Activated CD4-positive, alpha-beta memory T cell treated with anti-CD3 and anti-CD28 coated beads, Interleukin-2, amount 10 ng/mL, durations not matched to agents 7 days and 5 days (primary cell): ENCODE results near the gene ACTL8. TPM values are rescaled to one million over a fixed set of nuclear protein-coding genes. Genes with fewer than 3 reads are reported as not detected.

Source experiments
- CTCF ChIA-PET: fragments of 350-600 bp; sonication (Branson Sonifier 250); formaldehyde crosslinking; loops from one replicate; lab custom pipeline; 2021; ENCODE audit warnings: antibody characterized with exemption, inconsistent platforms; lab: Charles Lee
- POLR2A ChIA-PET: fragments of 350-600 bp; sonication (Branson Sonifier 250); formaldehyde crosslinking; loops from one replicate; lab custom pipeline; 2021; ENCODE audit warnings: antibody characterized with exemption; lab: Charles Lee
- DNase-seq: peaks from one replicate; pipeline ENCODE4 v3.0.0-alpha.2; 2020
- H3K27ac Mint-ChIP-seq: one replicate; pipeline ENCODE4 v1.8.0; 2021; ENCODE audit warnings: mild to moderate bottlenecking, mixed read lengths
- H3K27me3 Mint-ChIP-seq: one replicate; pipeline ENCODE4 v1.8.0; 2021; ENCODE audit warnings: mixed read lengths
- H3K36me3 Mint-ChIP-seq: one replicate; pipeline ENCODE4 v1.8.0; 2021; ENCODE audit warnings: low read depth, mixed read lengths
- H3K4me1 Mint-ChIP-seq: one replicate; pipeline ENCODE4 v1.8.0; 2021; ENCODE audit warnings: mixed read lengths
- H3K4me3 Mint-ChIP-seq: one replicate; pipeline ENCODE4 v1.8.0; 2021; ENCODE audit warnings: mild to moderate bottlenecking, mixed read lengths
- H3K9me3 Mint-ChIP-seq: one replicate; pipeline ENCODE4 v1.8.0; 2021; ENCODE audit warnings: mixed read lengths
- total RNA-seq, 2 experiments: library from RNA; stranded (reverse); gene quantifications; one replicate each; pipeline ENCODE4 v1.2.3, GENCODE V29; 2021

Gene ACTL8
- total RNA-seq, 2 experiments from 2014 or later = not detected

DNA sequence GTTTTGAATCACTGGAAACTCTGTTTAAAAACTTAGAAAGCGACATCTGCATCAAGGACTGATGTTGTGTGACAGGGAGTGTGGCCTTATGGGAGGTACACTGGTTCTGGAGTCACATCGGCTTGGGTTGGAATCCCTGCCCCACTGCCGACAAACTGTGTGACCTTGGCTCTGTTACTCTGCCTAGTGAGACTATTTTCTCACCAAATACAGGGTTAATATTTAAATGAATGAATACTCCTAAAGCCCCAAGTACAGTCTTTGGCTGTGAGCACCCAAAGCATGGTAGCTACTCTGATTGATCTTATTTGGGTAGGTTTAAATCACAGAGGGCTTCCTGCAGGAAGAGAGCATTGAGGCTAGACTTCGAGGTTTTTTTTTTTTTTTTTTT is 102.0 kb downstream of the ACTL8 start:
- Mint-ChIP-seq H3K4me3 (no peak overlapping the region), H3K4me1 (no peaks in the 10 kb centered on the region), H3K9me3 (no peaks in the 10 kb centered on the region), H3K27ac (no peak overlapping the region), H3K36me3 (no peaks in the 10 kb centered on the region), H3K27me3 (no peaks in the 10 kb centered on the region)
- ChIA-PET CTCF (no interaction called here), POLR2A (no interaction called here)
- no peak for DNase-seq

DNA sequence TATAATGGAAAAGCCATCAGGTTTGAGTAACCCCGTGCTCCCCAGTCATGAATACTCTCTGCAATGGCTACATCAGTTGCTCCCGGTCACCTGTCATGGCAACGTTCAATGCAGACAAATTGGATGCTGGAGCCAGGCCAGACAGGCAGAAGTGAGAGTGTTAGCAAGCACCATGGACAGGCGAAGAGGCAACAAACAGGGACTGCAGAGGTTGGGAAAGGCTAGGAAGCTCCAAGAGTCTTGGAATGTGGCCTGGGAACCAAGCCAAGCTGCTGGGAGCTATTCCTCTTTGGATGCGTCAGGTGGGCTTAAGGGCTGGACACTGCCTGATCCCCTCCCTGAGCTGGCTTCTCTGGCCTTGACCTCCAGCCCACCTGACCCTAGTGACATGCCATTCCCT is 102.9 kb downstream of the ACTL8 start:
- no peak overlapping the region for H3K27ac Mint-ChIP-seq
- H3K9me3 Mint-ChIP-seq = no peaks in the 10 kb centered on the region
- CTCF ChIA-PET = no interaction called here
- POLR2A ChIA-PET = no interaction called here
- no peak for DNase-seq
- H3K27me3 Mint-ChIP-seq = no peaks in the 10 kb centered on the region
- H3K4me1 Mint-ChIP-seq = no peaks in the 10 kb centered on the region
- H3K4me3 Mint-ChIP-seq = no peak overlapping the region
- no peaks in the 10 kb centered on the region for H3K36me3 Mint-ChIP-seq

DNA sequence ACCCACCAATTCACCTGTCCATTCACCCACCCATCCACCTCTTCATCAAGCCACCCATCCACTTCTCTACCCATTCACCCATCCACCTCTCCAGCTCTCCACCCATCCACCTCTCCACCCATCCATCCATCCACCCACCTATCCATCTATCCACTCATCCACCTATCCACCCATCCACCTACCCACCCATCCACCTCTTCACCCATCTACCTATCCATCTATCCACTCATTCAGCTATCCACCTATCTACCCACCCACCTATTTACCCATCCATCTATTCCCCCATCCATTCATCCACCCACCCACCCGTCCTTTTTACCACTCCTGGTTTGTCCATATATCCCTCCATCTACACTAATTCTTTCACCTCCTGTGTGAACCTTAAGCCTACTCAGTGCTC is 105.7 kb downstream of the ACTL8 start:
- CTCF ChIA-PET = no interaction called here
- no peak for DNase-seq
- H3K36me3 Mint-ChIP-seq = no peaks in the 10 kb centered on the region
- H3K27me3 Mint-ChIP-seq = no peaks in the 10 kb centered on the region
- no peak overlapping the region for H3K4me3 Mint-ChIP-seq
- no peaks in the 10 kb centered on the region for H3K9me3 Mint-ChIP-seq
- no peaks in the 10 kb centered on the region for H3K4me1 Mint-ChIP-seq
- H3K27ac Mint-ChIP-seq = no peak overlapping the region
- POLR2A ChIA-PET = no interaction called here

DNA sequence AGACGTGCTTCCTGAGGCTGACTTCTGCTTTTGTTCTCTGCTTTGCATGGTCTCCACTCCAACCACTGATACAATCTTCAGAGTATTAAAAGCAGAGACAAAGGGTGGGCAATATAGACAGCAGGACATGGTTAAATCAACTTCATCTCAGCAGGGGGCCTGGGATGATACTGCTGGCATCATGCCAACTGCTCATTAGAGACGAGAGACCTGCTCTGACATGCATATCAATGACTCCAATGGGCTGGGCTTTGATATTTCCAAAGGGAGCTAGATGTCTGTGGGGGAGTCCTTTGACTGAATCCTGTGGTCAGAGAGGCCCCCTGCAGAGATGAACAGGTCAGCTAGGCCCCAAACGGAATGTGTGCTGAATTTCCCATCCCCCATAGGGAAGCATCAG is 106.6 kb downstream of the ACTL8 start:
- Mint-ChIP-seq H3K27ac (no peak overlapping the region), H3K9me3 (no peaks in the 10 kb centered on the region), H3K36me3 (no peaks in the 10 kb centered on the region), H3K27me3 (no peaks in the 10 kb centered on the region), H3K4me3 (no peak overlapping the region), H3K4me1 (no peaks in the 10 kb centered on the region)
- DNase-seq = no peak
- ChIA-PET CTCF (no interaction called here), POLR2A (no interaction called here)

DNA sequence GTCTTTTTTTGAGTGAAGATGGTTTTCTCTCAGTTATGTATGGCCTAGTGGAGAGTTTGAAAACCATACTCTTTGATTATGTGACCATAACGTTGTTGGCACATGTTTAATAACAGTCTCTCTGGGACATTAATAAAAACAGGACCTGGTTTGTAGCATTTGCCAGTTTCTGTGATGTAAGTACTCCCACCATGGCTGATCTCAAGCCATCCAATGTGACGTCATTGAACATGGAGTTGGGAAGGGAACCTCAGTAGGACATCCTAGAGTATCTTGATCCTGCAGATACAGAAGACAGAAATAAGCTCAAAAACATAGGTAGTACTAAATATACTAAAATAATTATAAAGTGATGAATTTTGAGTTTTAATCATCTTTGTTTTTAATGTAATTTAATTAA is 107.0 kb downstream of the ACTL8 start:
- Mint-ChIP-seq H3K36me3 (no peaks in the 10 kb centered on the region), H3K27me3 (no peaks in the 10 kb centered on the region), H3K9me3 (no peaks in the 10 kb centered on the region), H3K27ac (no peak overlapping the region), H3K4me1 (no peaks in the 10 kb centered on the region), H3K4me3 (no peak overlapping the region)
- no peak for DNase-seq
- CTCF ChIA-PET = no interaction called here
- POLR2A ChIA-PET = no interaction called here

DNA sequence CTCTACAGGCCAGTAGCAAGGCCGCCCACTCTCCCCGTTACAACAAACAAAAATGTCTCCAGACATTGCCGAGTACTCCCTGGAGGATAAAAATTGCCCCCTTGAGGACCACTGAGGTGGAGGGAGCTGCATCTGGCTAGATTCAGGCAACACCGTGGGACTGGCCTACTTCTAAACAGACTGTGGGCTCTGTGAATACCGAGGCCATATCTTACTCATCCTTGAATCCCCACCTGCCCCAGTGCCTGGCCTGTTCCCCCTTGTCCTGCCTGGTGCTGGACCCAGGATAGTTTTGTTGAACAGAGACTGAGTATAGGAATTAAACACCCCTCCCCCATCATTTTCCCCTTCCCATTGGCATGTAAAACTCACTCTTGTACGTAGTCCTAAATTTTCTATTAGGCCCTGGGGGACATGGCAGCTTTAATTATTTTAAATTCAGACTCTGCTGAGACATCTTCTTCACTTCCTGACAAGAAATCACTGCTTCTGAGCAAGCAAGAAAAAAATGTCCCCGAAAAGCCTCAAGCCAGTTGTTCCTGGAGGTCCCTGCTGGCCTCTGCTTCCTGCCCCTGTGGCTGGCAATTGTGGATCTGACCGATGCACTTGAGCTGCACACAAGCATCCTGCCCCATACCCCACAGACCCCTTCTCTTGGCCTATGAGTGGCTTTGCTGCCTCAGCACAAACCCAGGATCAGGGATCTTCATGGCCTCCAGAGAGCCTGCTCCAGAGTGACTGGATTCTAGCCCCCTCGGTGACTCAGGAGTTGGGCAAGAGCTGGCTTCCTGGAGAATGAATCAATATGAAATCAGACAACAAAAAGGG is 111.0 kb downstream of the ACTL8 start:
- H3K9me3 Mint-ChIP-seq = no peaks in the 10 kb centered on the region
- H3K27me3 Mint-ChIP-seq = no peaks in the 10 kb centered on the region
- no peak overlapping the region for H3K4me3 Mint-ChIP-seq
- H3K36me3 Mint-ChIP-seq = no peaks in the 10 kb centered on the region
- no peak for DNase-seq
- no peaks in the 10 kb centered on the region for H3K4me1 Mint-ChIP-seq
- ChIA-PET CTCF (no interaction called here), POLR2A (no interaction called here)
- H3K27ac Mint-ChIP-seq = no peak overlapping the region

DNA sequence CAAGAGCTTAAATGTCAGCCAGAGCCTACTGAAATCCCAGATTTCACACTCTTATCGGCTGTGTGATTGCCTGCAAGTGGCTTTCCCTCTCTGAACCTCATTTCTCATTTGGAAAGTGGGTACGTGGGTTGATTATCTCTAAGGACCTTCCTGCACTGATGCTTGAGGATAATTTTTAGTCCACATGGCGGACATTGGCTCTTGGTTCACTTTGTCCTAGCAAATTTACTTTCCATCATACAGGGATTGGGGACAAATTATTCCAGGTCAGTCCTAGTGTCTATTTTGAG is 111.6 kb downstream of the ACTL8 start:
- POLR2A ChIA-PET = no interaction called here
- Mint-ChIP-seq H3K4me3 (no peak overlapping the region), H3K27ac (no peak overlapping the region), H3K4me1 (no peaks in the 10 kb centered on the region), H3K9me3 (no peaks in the 10 kb centered on the region), H3K27me3 (no peaks in the 10 kb centered on the region), H3K36me3 (no peaks in the 10 kb centered on the region)
- CTCF ChIA-PET = no interaction called here
- DNase-seq = no peak

DNA sequence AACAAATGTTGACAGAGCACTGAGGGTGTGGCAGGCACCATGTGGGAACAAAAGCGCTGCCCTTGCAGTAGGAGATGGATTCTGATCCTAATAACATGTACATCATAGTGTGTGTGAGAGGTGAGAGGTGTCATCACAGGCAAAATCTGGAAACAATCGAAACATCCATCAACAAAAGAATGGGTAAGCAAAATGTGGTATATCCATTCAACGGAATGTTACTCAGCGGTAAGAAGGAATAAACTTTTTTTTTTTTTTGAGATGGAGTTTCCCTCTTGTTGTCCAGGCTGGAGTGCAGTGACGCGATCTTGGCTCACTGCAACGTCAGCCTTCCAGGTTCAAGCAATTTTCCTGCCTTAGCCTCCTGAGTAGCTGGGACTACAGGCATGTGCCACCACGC is 112.3 kb downstream of the ACTL8 start:
- POLR2A ChIA-PET = no interaction called here
- Mint-ChIP-seq H3K9me3 (no peaks in the 10 kb centered on the region), H3K4me1 (no peaks in the 10 kb centered on the region)

DNA sequence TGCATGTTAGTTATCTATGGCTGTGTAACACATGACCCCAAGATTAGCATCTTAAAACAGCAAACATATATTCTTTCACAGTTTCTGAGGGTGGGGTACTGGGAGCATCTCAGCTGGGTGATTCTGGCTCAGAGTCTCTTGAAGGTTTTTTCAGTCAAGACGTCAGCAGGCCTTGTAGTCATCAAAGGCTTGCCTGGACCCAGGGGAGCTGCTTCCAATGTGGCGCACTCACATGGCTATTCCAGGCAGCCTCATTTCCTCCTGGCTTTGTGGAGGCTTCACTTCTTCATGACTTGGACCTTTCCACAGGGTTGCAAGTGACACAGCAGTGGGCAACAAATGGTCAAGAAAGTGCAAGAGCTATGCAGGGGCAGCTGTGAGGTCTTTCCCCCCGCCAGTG is 114.7 kb downstream of the ACTL8 start:
- CTCF ChIA-PET = no interaction called here
- H3K9me3 Mint-ChIP-seq = no peaks in the 10 kb centered on the region
- H3K4me1 Mint-ChIP-seq = no peaks in the 10 kb centered on the region
- H3K36me3 Mint-ChIP-seq = no peaks in the 10 kb centered on the region
- no peak for DNase-seq
- H3K27me3 Mint-ChIP-seq = no peaks in the 10 kb centered on the region
- no peak overlapping the region for H3K4me3 Mint-ChIP-seq
- no peak overlapping the region for H3K27ac Mint-ChIP-seq
- POLR2A ChIA-PET = no interaction called here

More for the DNA sequence above, 112.3 kb downstream of the ACTL8 start:
- Mint-ChIP-seq H3K4me3 (no peak overlapping the region), H3K36me3 (no peaks in the 10 kb centered on the region), H3K27me3 (no peaks in the 10 kb centered on the region), H3K27ac (no peak overlapping the region)
- DNase-seq = no peak
- CTCF ChIA-PET = no interaction called here

DNA sequence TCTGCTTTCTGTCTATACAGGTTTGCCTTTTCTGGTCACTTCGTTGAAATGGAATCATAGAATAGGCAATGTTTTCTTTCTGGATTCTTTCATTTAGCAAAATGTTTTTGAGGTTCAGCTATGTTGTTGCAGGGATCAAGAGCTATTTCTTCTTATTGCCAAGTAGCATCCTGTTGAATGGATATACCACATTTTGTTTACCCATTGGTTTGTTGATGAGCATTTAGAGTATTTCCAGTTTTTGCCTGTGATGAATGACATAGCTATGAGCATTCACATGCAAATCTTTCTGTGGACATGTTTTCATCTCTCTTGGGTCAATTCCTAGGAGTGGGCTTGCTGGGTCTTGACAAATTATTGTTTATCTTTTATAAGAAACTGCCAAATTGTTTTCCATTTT is 115.5 kb downstream of the ACTL8 start:
- Mint-ChIP-seq H3K4me1 (no peaks in the 10 kb centered on the region), H3K27me3 (no peaks in the 10 kb centered on the region), H3K9me3 (no peaks in the 10 kb centered on the region), H3K27ac (no peak overlapping the region), H3K4me3 (no peak overlapping the region), H3K36me3 (no peaks in the 10 kb centered on the region)
- DNase-seq = no peak
- CTCF ChIA-PET = no interaction called here
- POLR2A ChIA-PET = no interaction called here

DNA sequence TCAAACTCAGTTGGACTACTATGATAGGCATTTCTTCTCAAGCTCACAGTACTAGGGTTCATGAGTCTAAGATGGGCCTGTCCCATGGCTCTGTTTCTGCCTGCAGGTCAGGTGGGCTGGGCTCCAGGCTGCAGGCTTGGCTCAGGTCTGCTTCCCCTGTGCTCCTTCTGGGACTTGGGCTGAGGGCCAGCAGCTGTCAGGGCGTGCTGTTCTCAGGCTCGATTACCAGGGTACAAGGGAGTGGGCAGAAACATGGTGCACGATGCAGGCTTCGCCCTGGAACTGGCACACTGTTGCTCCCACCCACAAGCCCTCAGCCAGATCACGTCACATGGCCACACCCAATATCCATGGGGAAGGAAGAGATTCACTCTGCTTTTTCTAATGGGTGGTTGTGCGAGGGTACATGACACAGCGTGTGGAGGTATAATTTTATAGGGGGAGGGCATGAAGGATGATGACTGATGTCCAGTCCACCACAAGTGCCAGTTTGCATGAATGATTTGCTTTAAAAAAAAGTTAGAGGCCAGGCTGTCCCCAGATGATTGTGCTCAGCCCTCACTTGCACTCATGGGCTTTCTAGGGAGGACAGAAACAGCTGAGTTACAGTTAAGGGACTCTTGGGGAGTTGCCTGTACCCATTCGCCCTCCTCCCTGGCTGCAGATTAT is 118.0 kb downstream of the ACTL8 start:
- H3K4me3 Mint-ChIP-seq = no peak overlapping the region
- H3K36me3 Mint-ChIP-seq = no peaks in the 10 kb centered on the region
- H3K4me1 Mint-ChIP-seq = no peaks in the 10 kb centered on the region
- H3K27me3 Mint-ChIP-seq = no peaks in the 10 kb centered on the region
- no peak for DNase-seq
- POLR2A ChIA-PET = no interaction called here
- no peaks in the 10 kb centered on the region for H3K9me3 Mint-ChIP-seq
- CTCF ChIA-PET = no interaction called here
- no peak overlapping the region for H3K27ac Mint-ChIP-seq

DNA sequence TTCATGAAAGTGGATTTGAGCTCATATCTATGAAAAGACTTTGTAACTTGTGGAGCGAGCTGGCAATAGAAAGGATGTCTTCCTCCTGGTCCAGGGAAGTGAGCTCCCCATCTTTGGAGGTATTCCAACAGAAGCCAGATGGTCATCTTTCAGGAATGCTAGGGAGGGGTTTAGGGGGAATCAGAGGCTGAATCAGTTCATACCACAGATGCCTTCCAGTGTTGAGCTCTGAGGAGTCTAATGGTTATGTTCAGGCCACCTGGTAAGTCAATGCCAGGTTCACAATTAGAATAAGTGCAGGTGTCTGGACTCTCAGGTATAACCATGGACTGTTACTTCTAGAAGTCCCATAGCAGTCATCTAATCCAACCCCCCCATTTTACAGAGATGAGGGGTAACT is 119.1 kb downstream of the ACTL8 start:
- no peak overlapping the region for H3K27ac Mint-ChIP-seq
- POLR2A ChIA-PET = no interaction called here
- H3K9me3 Mint-ChIP-seq = no peaks in the 10 kb centered on the region
- CTCF ChIA-PET = no interaction called here
- no peak overlapping the region for H3K4me3 Mint-ChIP-seq
- H3K4me1 Mint-ChIP-seq = no peaks in the 10 kb centered on the region
- no peaks in the 10 kb centered on the region for H3K36me3 Mint-ChIP-seq
- no peaks in the 10 kb centered on the region for H3K27me3 Mint-ChIP-seq
- DNase-seq = no peak

DNA sequence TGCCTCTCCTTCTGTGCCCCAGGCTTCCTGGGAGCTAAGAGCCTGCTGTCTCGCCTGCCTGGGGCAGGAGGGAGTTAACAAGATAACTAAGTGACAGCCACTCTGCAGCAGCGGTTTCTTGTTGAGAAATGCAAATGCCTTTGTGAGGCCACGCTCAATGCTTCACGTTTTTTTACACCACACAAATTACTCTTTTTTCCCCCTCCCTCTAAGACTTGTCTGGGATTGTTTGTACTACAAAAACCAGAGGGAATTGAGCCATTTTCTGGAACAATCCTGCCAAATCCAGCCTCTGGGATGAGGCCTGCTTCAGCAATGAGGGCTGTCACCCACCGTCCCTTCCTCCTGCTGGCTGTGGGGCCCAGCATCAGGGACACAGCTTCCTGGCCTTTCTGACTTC is 119.6 kb downstream of the ACTL8 start:
- Mint-ChIP-seq H3K4me1 (no peaks in the 10 kb centered on the region), H3K4me3 (no peak overlapping the region), H3K9me3 (no peaks in the 10 kb centered on the region), H3K36me3 (no peaks in the 10 kb centered on the region), H3K27ac (no peak overlapping the region), H3K27me3 (no peaks in the 10 kb centered on the region)
- POLR2A ChIA-PET = no interaction called here
- no peak for DNase-seq
- CTCF ChIA-PET = no interaction called here

DNA sequence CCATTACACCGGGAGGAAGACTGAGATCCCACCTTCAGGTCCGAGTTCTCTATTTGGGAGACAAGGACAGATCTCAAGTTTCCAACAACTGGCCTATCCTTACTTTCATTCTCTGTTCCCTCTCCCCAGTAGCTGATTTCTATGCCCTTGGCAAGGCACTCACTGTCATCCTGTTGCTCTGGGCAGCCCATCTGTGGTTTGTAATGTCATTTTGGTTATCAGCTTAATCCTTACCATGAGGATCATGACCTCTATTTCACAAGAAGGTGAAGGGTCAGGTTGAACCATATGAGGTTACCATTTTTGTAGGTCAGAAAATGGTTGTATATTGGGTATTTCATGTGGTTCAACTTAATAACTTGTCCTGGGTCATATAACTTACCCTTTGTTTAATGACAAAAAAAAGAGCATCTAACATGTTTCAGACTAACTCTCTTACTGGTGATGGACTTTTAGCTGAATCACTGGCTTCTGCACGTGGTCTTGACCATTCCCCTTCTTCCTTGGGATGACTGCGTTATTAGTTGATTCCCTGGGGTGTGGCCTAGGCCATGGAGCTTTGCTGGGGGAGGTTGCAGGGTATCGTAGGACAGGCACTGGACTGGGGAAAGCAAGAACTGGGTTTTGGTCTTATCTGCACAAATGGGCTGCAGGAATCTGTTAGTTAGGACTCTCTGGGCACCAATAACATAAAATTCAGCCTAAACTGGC is 120.2 kb downstream of the ACTL8 start:
- H3K9me3 Mint-ChIP-seq = no peaks in the 10 kb centered on the region
- H3K36me3 Mint-ChIP-seq = no peaks in the 10 kb centered on the region
- H3K27me3 Mint-ChIP-seq = no peaks in the 10 kb centered on the region
- CTCF ChIA-PET = no interaction called here
- DNase-seq = no peak
- H3K4me1 Mint-ChIP-seq = no peaks in the 10 kb centered on the region
- no peak overlapping the region for H3K27ac Mint-ChIP-seq
- POLR2A ChIA-PET = no interaction called here
- no peak overlapping the region for H3K4me3 Mint-ChIP-seq
